GM23248 (cell line): ENCODE results near the gene CCDC187.

ENCODE experiments used
- EZH2 ChIP-seq: fragments of 200-600 bp; sonication (generic); IDR thresholded peaks from 2 replicates; pipeline ENCODE4 v1.6.1; 2018; ENCODE audit warnings: antibody characterized with exemption, mild to moderate bottlenecking; ENCODE audit not compliant: insufficient read depth, poor library complexity, severe bottlenecking
- EZH2phosphoT487 ChIP-seq: fragments of 200-600 bp; sonication (generic); IDR thresholded peaks from 2 replicates; pipeline ENCODE4 v1.6.1; 2018; ENCODE audit warnings: antibody characterized with exemption, moderate library complexity, mild to moderate bottlenecking, low read depth; ENCODE audit not compliant: insufficient read depth

- TF ChIP-seq EZH2 (no peak), EZH2phosphoT487 (no peak)
Observed at GRCh38 chr9:136243631-136244030, 60.3 kb downstream of the CCDC187 start.
